K562 (cell line): Measurements from ENCODE around the gene PES1. TPM values are rescaled to one million over a fixed set of nuclear protein-coding genes. Genes with fewer than 3 reads are reported as not detected.

Experiments used
- HMG20A ChIP-seq: fragments of 450-650 bp; formaldehyde crosslinking; conservative IDR thresholded peaks from 2 replicates; pipeline ENCODE4 v1.4.0; 2020; ENCODE audit warnings: mild to moderate bottlenecking, mixed read lengths
- VEZF1 ChIP-seq: fragments of 200-800 bp; sonication (Bioruptor generic); IDR thresholded peaks from 2 replicates; pipeline ENCODE4 v1.6.1; 2017; ENCODE audit warnings: missing genetic modification characterization, missing compliant biosample characterization
- ZBTB17 ChIP-seq: fragments of 450-650 bp; formaldehyde crosslinking; IDR thresholded peaks from 2 replicates; pipeline ENCODE4 v1.4.0; 2020; ENCODE audit warnings: mild to moderate bottlenecking
- ZNF212 ChIP-seq: fragments of 450-650 bp; formaldehyde crosslinking; IDR thresholded peaks from 2 replicates; pipeline ENCODE4 v1.4.0; 2020; ENCODE audit warnings: mild to moderate bottlenecking
- ZNF511 ChIP-seq: sonication (generic); formaldehyde crosslinking; IDR thresholded peaks from 2 replicates; pipeline ENCODE4 v1.8.0; 2022; ENCODE audit warnings: mild to moderate bottlenecking, missing genetic modification reagents
- polyA plus RNA-seq, 8 experiments: library from polyadenylated mRNA; depleted of rRNA in 4 of 8; stranded (reverse) in 5 of 8; unstranded in 3 of 8; fragments of >200 nt; fragmentation: Nextera tagmentation in 2 of 8; fragmentation: Illumina TruSeq in 1 of 8; extraction: Ambion mirVana in 2 of 8; extraction: Trizol in 1 of 8; gene quantifications; 2 replicates each; pipeline versions ENCODE4 v1.2.1 to v1.2.3, GENCODE V29; 2011 to 2014; ENCODE audit warnings: inconsistent platforms in 1 of 8, missing spikeins in 1 of 8
- total RNA-seq, 7 experiments: library from RNA; depleted of rRNA in 6 of 7; stranded (reverse); fragments of >200 nt in 6 of 7; fragmentation: Illumina TruSeq in 2 of 7; extraction: Trizol in 2 of 7; gene quantifications; 2 replicates each; pipeline versions ENCODE4 v1.2.1 to v1.2.3, GENCODE V29; 2011 to 2021; ENCODE audit warnings: low replicate concordance in 1 of 7
- TF ChIP-seq, protein P1 (sequence below), 2 experiments: fragments of 450-650 bp; formaldehyde crosslinking in 1 of 2; IDR thresholded peaks; 2 replicates each; pipeline versions ENCODE4 v1.4.0 to v1.6.1; 2014 to 2020; ENCODE audit warnings: mild to moderate bottlenecking in 2 of 2, borderline replicate concordance in 1 of 2, low read depth in 1 of 2
- TF ChIP-seq, protein P2 (sequence below), 2 experiments: IDR thresholded peaks; 2 replicates each; pipeline ENCODE4 v1.6.1; 2012; ENCODE audit warnings: improper control_type of control experiment in 2 of 2, low read depth in 2 of 2, low read length in 2 of 2, borderline replicate concordance in 1 of 2

PES1 gene
- total and polyA plus RNA-seq, 9 of the 15 experiments (the other 6 are each of a cell fraction or from before 2014, with no cell fraction given): 6.5 to 158 (median 94.3) TPM

- TF ChIP-seq VEZF1 (CRISPR knock-in tag) (no peak), ZNF511 (CRISPR knock-in tag) (no peak), HMG20A (no peak), ZBTB17 (CRISPR knock-in tag) (peak; percentile 91), ZNF212 (no peak)
- TF ChIP-seq, protein P1, sequence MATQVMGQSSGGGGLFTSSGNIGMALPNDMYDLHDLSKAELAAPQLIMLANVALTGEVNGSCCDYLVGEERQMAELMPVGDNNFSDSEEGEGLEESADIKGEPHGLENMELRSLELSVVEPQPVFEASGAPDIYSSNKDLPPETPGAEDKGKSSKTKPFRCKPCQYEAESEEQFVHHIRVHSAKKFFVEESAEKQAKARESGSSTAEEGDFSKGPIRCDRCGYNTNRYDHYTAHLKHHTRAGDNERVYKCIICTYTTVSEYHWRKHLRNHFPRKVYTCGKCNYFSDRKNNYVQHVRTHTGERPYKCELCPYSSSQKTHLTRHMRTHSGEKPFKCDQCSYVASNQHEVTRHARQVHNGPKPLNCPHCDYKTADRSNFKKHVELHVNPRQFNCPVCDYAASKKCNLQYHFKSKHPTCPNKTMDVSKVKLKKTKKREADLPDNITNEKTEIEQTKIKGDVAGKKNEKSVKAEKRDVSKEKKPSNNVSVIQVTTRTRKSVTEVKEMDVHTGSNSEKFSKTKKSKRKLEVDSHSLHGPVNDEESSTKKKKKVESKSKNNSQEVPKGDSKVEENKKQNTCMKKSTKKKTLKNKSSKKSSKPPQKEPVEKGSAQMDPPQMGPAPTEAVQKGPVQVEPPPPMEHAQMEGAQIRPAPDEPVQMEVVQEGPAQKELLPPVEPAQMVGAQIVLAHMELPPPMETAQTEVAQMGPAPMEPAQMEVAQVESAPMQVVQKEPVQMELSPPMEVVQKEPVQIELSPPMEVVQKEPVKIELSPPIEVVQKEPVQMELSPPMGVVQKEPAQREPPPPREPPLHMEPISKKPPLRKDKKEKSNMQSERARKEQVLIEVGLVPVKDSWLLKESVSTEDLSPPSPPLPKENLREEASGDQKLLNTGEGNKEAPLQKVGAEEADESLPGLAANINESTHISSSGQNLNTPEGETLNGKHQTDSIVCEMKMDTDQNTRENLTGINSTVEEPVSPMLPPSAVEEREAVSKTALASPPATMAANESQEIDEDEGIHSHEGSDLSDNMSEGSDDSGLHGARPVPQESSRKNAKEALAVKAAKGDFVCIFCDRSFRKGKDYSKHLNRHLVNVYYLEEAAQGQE (IDR thresholded peaks at IDR 0.05; ENCODE audit: borderline replicate concordance): peak; percentile 33
- TF ChIP-seq, protein P1 (CRISPR knock-in tag; IDR thresholded peaks at IDR 0.05; ENCODE audit: low read depth): no peak
- TF ChIP-seq, protein P2, sequence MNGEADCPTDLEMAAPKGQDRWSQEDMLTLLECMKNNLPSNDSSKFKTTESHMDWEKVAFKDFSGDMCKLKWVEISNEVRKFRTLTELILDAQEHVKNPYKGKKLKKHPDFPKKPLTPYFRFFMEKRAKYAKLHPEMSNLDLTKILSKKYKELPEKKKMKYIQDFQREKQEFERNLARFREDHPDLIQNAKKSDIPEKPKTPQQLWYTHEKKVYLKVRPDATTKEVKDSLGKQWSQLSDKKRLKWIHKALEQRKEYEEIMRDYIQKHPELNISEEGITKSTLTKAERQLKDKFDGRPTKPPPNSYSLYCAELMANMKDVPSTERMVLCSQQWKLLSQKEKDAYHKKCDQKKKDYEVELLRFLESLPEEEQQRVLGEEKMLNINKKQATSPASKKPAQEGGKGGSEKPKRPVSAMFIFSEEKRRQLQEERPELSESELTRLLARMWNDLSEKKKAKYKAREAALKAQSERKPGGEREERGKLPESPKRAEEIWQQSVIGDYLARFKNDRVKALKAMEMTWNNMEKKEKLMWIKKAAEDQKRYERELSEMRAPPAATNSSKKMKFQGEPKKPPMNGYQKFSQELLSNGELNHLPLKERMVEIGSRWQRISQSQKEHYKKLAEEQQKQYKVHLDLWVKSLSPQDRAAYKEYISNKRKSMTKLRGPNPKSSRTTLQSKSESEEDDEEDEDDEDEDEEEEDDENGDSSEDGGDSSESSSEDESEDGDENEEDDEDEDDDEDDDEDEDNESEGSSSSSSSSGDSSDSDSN (IDR thresholded peaks at IDR 0.05; ENCODE audit: borderline replicate concordance in 1 of 2, low read depth in 2 of 2, low read length in 2 of 2): no peak
These were observed 19.5 kb upstream of the PES1 start (continued) for GRCh38 chr22:30611197-30611596.
